HG03354 (cell line): ENCODE measurements around the gene DMKN.

ENCODE experiments used
- ATAC-seq: cut with Tn5 transposase; IDR thresholded peaks from one replicate; pipeline ENCODE4 v1.9.1; 2021; ENCODE audit warnings: mild to moderate bottlenecking; ENCODE audit not compliant: unreplicated experiment, poor library complexity, severe bottlenecking

Gene DMKN, protein sequence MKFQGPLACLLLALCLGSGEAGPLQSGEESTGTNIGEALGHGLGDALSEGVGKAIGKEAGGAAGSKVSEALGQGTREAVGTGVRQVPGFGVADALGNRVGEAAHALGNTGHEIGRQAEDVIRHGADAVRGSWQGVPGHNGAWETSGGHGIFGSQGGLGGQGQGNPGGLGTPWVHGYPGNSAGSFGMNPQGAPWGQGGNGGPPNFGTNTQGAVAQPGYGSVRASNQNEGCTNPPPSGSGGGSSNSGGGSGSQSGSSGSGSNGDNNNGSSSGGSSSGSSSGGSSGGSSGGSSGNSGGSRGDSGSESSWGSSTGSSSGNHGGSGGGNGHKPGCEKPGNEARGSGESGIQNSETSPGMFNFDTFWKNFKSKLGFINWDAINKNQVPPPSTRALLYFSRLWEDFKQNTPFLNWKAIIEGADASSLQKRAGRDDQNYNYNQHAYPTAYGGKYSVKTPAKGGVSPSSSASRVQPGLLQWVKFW

DNA sequence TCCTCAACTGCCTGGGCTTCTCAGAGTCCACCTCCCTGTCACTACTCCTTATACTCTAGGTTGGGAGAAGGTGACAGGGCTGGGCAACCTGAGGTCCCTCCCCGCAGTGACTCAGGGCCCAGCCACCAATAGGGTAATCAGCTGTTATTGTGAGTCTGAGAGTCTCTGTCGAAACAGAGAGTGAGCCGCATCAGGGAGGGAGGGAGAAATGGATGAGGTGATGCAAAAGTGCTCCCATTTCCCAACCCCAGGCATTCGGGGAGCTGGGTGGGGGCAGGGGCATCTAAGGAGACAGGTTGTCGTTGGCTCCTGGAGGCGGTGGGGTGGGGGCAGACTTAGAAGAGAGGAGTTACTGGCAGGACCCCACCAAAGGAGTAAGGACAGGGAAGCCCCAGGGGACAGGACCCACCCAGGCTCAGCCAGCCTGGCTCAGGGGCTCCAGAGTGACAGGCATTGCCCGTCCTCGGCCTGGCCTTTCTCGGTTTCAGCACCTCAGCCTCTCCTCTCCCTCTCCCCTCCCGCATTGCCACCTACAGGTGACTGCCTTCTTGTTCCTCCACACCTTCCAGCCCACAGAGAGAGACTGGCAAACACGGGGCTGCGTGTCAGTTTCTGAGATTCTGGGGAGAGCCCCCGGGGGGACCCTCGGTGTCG, at the start of gene DMKN:
Gene DMKN, minus strand, starts transcription at position 22 of the 654 bp plus-strand sequence. CDS start 174 bp downstream, outside the sequence.
- ATAC-seq, result no peak

DNA sequence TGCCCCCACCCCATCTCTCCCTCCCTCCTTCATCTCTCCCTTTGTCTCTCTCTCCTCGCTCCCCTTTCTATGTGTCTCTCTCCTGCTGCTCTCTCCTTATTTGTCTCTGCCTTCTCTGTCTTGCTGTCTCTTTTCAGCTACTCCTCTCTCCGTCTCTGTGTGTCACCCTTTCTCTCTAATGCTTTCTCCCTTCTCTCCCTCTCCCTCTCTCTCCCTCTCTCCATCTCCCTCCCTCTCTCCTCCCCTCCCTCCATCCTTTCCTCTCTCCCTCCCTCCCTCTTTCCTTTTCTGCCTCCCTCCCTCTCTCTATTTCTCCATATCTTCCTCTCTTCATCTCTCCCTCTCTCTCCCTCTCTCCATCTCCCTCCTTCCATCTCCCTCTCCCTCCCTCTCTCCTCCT, 49.3 kb upstream of the DMKN start:
- no peak for ATAC-seq

DNA sequence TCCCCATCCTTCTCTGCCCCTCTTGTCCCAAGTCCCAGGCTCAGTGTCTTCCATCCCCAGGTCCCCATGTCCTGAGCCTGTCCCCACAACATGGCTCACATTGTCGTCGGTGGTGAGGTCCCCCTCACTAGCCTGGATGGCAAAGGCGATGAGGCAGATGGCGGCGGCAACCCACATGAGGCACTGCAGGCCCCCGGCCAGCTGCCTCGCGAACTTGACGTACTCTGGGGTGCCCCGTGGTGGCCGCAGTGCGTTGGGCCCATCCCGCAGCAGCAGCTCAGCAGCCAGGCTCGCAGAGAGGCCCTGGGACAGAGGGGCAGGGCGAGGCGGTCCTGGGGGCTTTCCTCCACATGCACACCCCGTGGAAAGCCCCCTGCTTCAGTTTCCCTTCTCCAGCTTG, 48.9 kb upstream of the DMKN start:
- ATAC-seq, result no peak

DNA sequence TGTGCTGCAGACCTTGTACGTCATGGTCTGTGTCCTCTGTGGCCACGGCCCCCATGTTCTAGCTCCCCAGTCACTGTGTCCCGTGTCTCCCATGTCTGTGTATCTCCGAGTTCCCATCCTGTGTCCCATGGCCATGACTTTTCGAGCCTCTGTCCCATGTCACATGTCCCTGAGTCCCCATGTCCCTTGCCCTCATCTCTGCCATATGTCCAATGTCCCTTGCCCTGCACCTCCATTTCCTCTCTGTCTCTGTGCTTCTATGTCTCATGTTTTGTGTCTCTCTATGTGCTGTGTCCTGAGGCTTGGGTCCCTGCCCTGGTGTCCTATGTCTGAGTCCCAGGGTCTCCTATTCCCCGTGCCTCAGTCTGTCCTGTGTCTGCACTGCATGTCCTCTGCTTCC, 48.0 kb upstream of the DMKN start:
- no peak for ATAC-seq

DNA sequence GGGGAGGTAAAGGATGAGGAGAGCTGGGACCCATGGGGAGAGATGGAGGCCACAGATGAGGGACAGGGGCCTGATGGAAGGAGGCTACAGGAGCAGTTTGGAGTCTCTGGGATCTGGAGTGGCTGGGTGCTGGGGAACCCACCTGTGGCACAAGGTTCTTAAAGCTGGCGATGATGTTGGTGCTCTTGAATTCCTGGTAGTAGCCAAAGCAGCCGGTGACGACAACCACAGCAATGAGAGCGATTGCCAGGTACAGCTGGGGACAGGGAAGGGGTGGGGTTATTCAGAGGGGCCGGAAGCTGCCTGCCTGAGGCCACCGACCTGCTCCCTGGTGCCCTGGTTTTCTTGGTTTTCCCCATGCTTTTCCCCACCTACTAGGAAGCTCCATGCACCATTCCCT, 47.2 kb upstream of the DMKN start:
- no peak for ATAC-seq

DNA sequence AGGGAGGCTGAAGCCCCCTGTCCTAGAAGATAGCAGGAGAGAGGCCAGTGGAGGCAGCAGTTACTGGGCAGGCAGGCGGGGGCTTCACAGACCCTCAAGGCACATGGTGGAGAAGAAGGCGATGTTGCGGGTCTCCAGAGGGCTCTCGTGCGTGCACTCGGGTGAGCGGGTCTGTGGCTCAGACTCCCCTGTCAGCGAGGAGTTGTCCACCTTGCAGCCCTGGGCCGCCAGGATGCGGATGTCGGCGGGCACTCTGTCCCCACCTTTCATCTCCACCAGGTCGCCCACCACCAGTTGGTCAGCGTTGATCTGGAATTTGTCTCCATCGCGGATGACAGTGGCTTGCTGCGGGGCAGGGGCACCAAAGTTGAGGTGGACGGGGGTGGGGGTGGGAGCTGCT, 46.8 kb upstream of the DMKN start:
- ATAC-seq, result no peak

DNA sequence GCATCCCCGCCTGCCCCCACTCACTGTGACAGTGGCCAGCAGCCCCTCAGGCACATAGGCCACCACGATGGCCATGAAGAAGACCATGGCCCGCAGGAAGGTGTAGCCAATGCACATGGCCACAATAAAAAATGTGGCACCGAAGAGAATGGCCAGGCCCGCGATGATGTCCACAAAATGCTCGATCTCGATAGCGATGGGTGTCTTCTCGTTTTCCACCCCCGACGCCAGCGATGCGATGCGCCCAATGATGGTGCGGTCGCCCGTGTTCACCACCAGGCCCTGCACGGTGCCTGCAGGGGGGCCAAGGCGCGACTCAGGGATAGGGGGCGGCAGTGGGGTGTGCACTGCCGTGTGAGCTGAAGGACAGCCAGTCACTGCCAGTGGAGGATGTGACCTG, 46.3 kb upstream of the DMKN start:
- no peak for ATAC-seq

DNA sequence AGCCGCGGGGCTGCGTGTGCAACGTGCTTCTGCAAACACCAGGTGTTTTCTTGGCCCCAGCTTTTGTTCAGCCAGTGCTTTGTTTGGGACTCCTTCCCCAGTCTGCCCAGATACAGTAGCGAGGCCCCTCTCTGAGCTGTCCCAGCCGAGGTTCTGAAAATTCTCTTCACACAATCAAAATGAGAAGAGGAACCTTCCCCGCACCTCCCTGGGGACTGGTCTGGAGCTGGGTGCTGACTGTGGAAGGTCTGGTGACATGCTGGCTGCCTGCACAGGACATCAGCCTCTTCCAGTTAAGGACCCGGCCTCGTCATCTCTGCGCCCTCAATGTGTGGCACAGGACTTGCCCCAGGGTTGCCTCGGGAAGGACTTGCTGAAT, 45.8 kb upstream of the DMKN start:
- ATAC-seq, result peak; percentile 74

DNA sequence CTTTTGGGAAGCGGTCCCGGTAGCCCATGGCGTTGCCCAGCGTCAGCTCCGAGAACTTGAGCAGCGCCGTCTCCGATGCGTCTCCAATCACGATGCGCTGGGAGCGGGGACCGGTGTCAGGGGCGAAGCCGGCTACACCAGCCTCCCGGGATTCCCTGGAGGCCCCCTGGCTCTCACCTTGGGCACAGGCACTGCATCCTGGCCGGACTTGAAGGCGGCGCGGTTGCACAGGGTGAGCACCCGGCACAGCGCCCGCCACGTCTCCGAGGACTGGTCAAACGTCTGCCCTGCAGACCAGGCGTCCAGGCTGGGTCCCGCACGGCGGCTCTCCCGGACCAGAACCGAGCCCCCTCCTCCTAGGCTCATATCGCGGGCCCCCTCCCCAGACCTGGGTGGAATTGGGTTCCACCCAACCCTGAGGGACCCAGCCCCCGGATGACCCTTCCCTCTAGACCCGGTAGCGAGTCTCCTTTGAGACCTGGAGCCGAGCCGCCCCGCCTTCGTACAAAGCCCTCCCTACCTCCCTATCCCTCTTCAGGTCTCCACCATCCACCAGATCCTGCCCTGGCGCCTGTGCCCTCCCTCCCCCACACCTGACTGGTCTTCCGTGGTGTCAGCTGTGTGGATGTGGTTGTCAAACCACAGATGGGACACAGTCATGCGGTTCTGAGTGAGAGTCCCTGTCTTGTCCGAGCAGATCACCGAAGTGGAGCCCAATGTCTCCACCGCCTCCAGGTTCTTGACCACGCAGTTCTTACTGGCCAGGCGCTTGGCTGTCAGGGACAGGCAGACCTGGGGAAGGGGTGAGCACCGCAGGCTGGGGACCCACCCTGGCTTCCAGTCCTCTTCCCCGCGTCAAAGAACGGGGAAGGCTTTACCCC, 45.2 kb upstream of the DMKN start:
- ATAC-seq, result no peak

DNA sequence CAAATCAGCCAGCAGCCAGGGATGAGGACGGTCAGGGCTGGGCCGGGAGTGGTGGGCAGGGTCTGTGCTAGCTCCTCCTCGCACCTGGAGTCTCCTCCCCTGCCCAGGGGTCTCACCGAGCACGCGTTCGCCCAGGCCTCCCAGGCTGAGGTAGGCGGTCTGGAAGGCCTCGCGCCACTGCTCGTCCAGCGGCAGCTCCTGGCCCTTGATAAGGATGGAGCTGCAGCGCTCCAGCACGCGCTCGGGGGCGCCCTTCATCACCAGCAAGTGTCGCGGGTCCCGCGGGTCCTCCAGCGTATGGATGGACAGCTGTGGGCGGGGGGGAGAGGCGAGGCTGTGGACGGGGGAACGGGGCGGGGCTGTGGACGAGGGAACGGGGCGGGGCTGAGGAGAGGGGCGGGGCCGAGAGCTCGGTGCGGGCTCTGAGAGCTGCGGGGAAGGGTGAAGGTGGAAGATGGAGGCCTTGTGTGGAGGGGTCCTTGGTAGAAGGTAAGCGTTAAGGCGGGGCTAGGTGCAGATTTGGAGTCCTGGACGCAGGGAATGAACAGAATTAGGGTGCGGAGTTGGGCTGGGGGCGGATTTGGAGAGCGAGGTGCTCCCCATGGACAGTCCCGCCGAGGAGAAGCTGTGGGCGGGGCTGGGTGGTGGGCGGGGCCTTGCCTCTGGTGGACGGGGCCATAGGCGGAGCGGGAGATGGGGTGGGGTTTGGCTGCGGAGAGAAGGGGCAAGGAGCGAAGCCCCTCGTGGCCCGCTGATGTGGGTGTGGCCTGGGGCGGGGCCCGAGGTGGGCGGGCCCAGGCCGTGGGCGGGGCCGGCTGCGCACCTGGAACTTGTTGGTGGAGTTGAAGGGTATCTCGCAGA, 44.3 kb upstream of the DMKN start:
- no peak for ATAC-seq

DNA sequence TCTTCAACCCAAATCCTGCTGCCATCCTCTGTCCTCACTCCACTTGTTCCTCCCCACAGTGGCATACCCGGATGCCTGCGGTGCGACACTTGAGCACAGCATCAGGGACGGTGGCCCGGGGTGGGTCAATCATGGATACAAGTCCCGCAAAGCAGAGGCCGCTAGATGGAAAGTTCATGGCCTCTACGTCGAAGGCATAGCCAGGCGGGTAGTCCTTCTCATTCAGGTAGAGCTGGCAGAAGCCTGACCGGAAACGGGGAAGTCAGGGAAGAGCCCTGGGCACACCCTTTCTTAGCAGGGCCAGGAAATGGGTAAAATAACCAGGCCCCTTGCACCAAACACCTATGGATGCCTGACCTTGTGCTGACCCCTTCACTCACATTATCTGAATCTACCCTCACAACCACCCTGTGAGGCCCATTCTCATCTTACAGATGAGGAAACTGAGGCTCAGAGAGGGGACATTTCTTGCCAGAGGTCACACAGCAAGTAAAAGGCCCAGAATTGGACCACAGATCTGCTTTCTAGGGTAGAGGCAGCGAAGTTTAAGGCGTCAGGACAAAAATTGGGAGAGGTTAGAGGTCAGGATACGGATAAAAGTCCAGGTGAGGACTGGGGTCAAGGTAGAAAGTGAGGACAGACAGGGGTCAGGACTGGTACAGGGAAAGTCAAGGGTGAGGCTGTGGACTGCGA, 43.5 kb upstream of the DMKN start:
- ATAC-seq, result no peak

DNA sequence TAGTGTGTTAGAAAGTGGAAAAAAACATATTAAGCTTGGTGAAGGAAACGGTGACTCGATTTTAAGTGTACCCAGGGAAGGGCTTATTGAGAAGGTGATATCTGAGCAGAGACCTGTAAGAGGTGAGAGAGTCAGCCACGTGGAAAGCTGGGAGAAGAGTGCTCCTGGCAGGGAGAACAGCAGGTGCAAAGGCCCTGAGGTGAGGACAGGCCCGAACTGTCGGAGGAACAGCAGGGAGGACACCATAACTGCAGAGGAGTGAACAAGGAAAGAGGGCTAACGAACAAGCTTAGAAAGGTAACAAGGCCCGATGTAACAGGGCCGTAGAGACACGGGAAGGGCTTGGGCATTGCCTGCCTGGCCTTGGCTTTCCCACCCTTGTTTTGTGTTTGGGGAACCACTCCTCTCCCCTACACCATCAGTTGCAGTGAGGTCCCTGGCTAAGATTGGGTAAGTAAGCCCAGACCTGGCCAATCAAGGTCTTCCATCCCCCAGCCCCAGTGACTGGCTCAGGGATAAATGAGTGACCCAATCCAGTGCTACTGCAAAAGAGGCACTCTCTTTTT, 42.7 kb upstream of the DMKN start:
- ATAC-seq, result no peak

DNA sequence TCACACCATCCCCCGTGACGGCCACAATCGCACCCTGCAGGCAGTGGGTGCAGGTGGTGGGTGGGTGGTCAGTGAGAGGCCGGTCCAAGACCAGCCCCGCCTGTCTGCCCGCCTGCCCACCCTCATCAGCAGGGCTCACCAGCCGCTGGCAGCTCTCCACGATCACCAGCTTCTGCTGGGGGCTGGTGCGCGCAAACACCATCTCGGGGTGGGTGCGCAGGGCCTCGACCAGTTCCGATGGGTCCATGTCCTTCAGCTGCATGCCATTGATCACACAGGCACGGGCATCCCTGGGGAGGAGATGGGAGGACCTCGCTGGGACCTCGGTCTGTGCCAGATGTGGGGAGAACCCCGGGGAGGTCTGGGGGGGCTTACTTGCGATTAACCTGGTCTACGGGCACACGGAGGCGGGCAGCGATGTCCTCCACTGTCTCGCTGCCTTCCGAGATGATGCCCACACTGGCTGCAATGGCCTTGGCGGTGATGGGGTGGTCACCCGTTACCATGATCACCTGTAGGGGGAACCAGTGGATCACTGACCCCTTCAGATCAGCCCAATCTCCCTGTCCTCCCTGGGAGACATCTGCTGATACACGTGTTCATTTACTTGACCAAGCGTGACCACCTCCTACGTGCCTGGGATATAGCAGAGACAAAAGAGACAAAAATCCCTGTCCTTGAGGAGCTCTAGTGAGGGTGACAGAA, 42.0 kb upstream of the DMKN start:
- ATAC-seq, result no peak

DNA sequence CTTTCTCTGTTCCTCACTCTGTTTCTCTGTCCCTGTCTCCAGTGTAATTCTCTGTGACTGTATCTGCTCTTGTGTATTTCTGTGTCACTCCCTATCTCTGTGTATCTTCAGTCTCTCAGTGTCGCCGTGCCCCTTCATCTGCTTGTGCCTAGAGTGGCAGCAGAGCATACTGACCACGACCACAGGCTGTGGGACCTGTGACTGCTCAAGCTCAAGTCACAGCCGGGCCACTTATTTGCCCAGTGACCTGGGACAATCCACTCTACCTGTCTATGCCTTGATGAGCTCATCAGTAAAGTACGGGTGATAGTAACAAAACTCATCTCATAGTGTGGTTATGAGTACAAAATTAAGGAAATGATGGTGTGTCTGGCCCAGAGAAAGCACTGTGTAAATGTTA, 40.6 kb upstream of the DMKN start:
- no peak for ATAC-seq

DNA sequence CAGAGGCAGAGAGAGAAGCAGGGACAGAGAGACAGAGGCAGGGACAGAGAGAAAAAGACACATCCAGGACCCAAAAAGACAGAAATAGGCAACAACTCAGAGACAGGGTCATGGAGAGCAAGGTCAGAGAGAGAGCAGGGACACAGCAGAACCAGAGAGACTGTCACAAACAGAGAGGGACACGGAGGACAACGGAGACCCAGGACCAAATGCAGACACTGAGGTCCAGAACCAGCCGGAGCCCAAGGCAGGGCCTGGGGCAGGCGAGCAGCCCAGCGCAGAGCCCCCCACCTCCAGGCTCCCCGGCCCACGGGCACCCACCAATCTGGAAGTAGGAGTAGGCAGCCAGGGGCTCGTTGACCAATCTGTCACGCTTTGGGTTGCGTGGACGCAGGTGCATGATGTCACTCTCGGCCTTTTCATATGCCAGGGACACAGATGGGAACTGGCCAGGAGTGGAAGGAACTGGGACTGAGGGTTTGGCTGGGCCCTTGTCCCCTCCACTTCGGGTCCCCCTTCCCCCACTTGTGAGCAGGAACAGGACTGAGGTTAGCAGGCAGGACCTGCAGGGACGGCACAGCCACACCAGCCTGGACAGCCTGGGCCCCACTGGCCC, 40.0 kb upstream of the DMKN start:
- no peak for ATAC-seq

DNA sequence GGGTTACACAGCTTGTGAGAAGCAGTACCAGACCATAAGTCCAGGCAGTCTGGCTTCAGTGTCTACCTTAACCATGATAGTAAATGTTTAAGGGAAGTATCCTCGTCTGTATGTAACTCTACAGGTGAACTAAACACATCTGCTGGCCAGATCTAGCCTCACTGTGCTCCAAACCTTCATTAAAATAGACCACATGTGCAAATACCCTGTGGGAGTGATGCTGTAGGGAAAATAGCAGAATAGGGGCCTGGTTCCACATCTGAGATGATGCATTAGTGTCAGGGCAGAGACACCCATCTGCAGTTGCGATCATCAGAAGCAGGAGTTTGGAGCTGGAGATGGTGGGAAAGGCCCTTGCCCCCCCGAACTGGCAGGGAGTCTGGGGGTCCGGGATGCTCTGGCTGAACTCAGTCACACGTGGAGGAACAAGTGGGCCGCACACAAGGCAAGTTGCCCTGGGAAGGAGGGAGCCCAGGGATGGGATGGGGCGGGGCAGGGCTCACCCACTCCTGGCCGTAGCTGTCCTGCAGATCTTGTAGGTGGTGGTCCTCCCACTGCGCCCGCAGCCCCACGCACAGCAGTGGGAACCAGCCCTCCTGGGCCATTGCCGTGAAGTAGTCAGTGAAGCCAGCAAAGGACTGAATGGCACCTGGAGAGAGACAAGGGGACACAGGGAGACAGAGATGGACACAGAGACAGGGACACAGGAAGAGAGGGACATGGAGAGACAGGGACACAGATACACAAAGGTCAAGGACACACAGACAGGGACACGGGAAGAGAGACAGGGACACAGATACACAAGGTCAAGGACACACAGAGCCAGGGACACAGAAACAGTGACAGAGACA, 39.3 kb upstream of the DMKN start:
- ATAC-seq, result no peak
